HFFc6 (cell line): ENCODE measurements around the gene LRIG1. TPM values are rescaled to one million over a fixed set of nuclear protein-coding genes. Genes with fewer than 3 reads are reported as not detected.

Experiments
- DNase-seq: peaks from one replicate; pipeline ENCODE4 v3.0.0-alpha.2; 2018
- H3K27ac Mint-ChIP-seq: 2 replicates; pipeline ENCODE4 v1.8.0; 2020; ENCODE audit warnings: mild to moderate bottlenecking, mixed read lengths
- H3K27me3 Mint-ChIP-seq: 2 replicates; pipeline ENCODE4 v1.8.0; 2021; ENCODE audit warnings: mild to moderate bottlenecking, moderate library complexity, mixed read lengths; ENCODE audit not compliant: insufficient read depth
- H3K36me3 Mint-ChIP-seq: 2 replicates; pipeline ENCODE4 v1.8.0; 2021; ENCODE audit warnings: low read depth, mixed read lengths
- H3K4me1 Mint-ChIP-seq: 2 replicates; pipeline ENCODE4 v1.8.0; 2020; ENCODE audit warnings: low read depth, mixed read lengths
- H3K4me3 Mint-ChIP-seq: 2 replicates; pipeline ENCODE4 v1.8.0; 2020; ENCODE audit warnings: mild to moderate bottlenecking, moderate library complexity, mixed read lengths
- H3K9me3 Mint-ChIP-seq: 2 replicates; pipeline ENCODE4 v1.8.0; 2020; ENCODE audit warnings: mild to moderate bottlenecking, mixed read lengths
- CTCF ChIP-seq: fragments of 200-600 bp; sonication (generic); IDR thresholded peaks from 2 replicates; pipeline ENCODE4 v1.5.0; 2021; ENCODE audit warnings: antibody characterized with exemption, mild to moderate bottlenecking
- total RNA-seq, 6 experiments: library from RNA; stranded (reverse); fragmentation: NEBNext Ultra II Directional; extraction: Animal tissue kit (Norgen Biotek cat#: 25700); gene quantifications; 2 replicates in 1 of 6; 3 replicates in 5 of 6; pipeline ENCODE4 v1.2.3, GENCODE V29; 2021

The LRIG1 gene
- total RNA-seq, 6 experiments from 2014 or later, result 1.7 to 2.7 (median 2.2) TPM

GRCh38 chr3:66432767-66433521, 67.9 kb downstream of the LRIG1 start:
- Mint-ChIP-seq H3K27ac (no peak overlapping the region), H3K4me3 (no peak overlapping the region), H3K9me3 (no peaks in the 10 kb centered on the region), H3K27me3 (no peaks in the 10 kb centered on the region; the same call in none of the 2 replicates), H3K36me3 (no peaks in the 10 kb centered on the region), H3K4me1 (peaks cover 35% of the 10 kb centered on the region)
- DNase-seq, result no peak
- TF ChIP-seq CTCF, result no peak

DNA sequence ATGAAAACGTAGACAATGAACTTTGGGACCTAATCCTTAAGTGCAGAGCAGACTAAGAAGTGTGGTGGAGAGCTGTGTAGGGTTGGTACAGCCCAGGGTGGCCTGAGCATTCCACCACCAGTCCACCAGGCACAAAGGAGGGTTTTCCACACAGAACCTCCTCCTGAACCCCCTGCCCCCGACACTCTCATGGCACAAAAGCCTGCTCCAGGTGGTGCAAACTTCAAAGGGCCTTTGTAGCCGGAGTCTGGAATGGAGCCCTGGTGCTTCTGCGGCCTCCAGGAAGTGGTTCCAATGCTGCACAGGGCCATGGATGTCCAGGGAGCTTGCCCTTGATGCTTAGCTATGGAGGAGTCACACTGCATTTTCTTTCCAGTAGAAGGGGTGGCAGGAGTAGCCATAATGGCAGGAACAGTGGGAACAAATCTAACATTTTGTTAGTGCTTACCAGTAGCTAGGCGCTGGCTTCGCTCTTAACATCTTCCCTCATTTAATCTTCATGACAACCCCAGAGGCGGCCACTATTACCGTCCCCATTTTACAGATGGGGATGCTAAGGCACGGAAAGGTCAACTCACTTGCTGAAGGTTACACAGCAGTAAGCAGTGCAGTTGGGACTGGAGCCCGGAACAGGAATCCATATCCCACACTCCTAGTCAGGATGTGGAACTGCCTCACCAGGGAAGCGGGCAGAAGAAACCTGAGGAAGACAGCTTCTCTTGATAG, 68.6 kb downstream of the LRIG1 start:
- Mint-ChIP-seq H3K9me3 (no peaks in the 10 kb centered on the region), H3K4me3 (no peak overlapping the region), H3K27me3 (no peaks in the 10 kb centered on the region; the same call in none of the 2 replicates), H3K27ac (no peak overlapping the region), H3K36me3 (no peaks in the 10 kb centered on the region), H3K4me1 (peaks cover 38% of the 10 kb centered on the region)
- DNase-seq, result no peak
- no peak for TF ChIP-seq CTCF

DNA sequence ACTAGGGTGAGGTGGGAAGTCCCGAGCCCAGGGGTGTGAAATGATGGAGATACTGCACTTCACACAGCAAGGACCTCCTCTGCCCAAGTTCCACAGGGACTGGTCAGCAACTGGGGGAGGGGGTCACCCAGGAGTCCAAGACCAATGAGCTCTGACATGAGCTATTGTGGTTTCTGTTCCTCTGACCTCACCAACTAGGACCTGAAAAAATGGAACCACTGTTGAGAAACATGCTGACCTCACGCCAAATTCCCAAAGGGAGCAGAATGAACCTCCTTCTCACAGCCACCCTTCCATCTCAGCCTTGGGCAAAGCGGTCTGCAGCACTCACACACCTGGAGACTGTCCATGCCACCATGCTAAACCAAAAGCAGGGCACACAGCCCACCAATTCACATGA, 69.3 kb downstream of the LRIG1 start:
- no peaks in the 10 kb centered on the region for H3K9me3 Mint-ChIP-seq
- H3K27ac Mint-ChIP-seq, result no peak overlapping the region
- no peaks in the 10 kb centered on the region; the same call in none of the 2 replicates for H3K27me3 Mint-ChIP-seq
- no peak for TF ChIP-seq CTCF
- no peak overlapping the region for H3K4me3 Mint-ChIP-seq
- peak; percentile 72 for DNase-seq
- H3K4me1 Mint-ChIP-seq, result peaks cover 38% of the 10 kb centered on the region
- H3K36me3 Mint-ChIP-seq, result no peaks in the 10 kb centered on the region

- TF ChIP-seq CTCF, result no peak
- Mint-ChIP-seq H3K4me3 (no peak overlapping the region), H3K9me3 (no peaks in the 10 kb centered on the region), H3K4me1 (peaks cover 38% of the 10 kb centered on the region), H3K27ac (no peak overlapping the region), H3K36me3 (no peaks in the 10 kb centered on the region), H3K27me3 (no peaks in the 10 kb centered on the region; the same call in 1 of the 2 replicates)
- no peak for DNase-seq
These were observed 69.9 kb downstream of the LRIG1 start for GRCh38 chr3:66430876-66431275.

DNA sequence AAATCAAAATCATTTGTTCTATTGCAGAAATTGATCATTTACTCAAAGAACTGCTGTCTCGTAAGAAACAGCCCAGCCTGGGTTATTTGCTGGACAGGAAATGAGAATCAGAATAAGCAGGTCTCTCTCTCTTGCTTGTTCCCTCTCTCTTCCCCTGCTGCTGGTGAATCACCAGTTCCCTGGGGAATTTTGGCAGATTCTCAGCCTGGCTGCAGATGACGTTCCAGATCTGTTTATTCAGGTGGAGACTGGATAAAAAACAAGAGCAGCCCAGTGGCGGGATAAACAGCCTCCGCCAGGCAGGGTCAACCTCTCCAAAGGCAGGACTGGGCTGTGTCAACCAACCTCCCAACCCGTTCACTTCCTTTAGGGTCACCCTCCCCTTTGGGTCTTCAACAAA, 72.1 kb downstream of the LRIG1 start:
- H3K4me3 Mint-ChIP-seq, result peak overlapping the region; percentile 68
- peaks cover 47% of the 10 kb centered on the region for H3K4me1 Mint-ChIP-seq
- no peaks in the 10 kb centered on the region; the same call in 1 of the 2 replicates for H3K27me3 Mint-ChIP-seq
- no peaks in the 10 kb centered on the region for H3K9me3 Mint-ChIP-seq
- TF ChIP-seq CTCF, result no peak
- H3K27ac Mint-ChIP-seq, result peak overlapping the region; percentile 77
- no peaks in the 10 kb centered on the region for H3K36me3 Mint-ChIP-seq
- DNase-seq, result peak; percentile 95
